WTC11 (cell line): ENCODE measurements around the gene CEP131.

ENCODE experiments used
- ATF1 ChIP-seq: sonication (generic); formaldehyde crosslinking; IDR thresholded peaks from 2 replicates; pipeline ENCODE4 v1.8.1; 2023; ENCODE audit warnings: mild to moderate bottlenecking, moderate library complexity, missing genetic modification reagents
- FOXP1 ChIP-seq: sonication (generic); formaldehyde crosslinking; IDR thresholded peaks from 2 replicates; pipeline ENCODE4 v1.8.0; 2022; ENCODE audit warnings: missing genetic modification reagents, mild to moderate bottlenecking, moderate library complexity, borderline replicate concordance
- IRF2 ChIP-seq: sonication (generic); formaldehyde crosslinking; IDR thresholded peaks from 2 replicates; pipeline ENCODE4 v1.8.0; 2022; ENCODE audit warnings: low read depth, missing genetic modification reagents, borderline replicate concordance
- NFE2L1 ChIP-seq: sonication (generic); formaldehyde crosslinking; IDR thresholded peaks from 2 replicates; pipeline ENCODE4 v1.8.1; 2023; ENCODE audit warnings: missing genetic modification reagents
- NR2C2 ChIP-seq: sonication (generic); formaldehyde crosslinking; IDR thresholded peaks from 2 replicates; pipeline ENCODE4 v1.8.0; 2022; ENCODE audit warnings: mild to moderate bottlenecking, missing genetic modification reagents
- SP1 ChIP-seq: sonication (generic); formaldehyde crosslinking; conservative IDR thresholded peaks from 2 replicates; pipeline ENCODE4 v1.8.1; 2022; ENCODE audit warnings: missing genetic modification reagents
- ZBTB21 ChIP-seq: sonication (generic); formaldehyde crosslinking; IDR thresholded peaks from 2 replicates; pipeline ENCODE4 v1.8.1; 2023; ENCODE audit warnings: mild to moderate bottlenecking, missing genetic modification reagents, borderline replicate concordance
- TF ChIP-seq, protein P1 (sequence below): fragments of 200-600 bp; IDR thresholded peaks from 2 replicates; pipeline ENCODE4 v1.8.0; 2022; ENCODE audit warnings: antibody characterized with exemption
- TF ChIP-seq, protein P2 (sequence below): sonication (generic); formaldehyde crosslinking; IDR thresholded peaks from 2 replicates; pipeline ENCODE4 v1.8.0; 2022; ENCODE audit warnings: missing genetic modification reagents
- TF ChIP-seq, protein P3 (sequence below): sonication (generic); formaldehyde crosslinking; IDR thresholded peaks from 2 replicates; pipeline ENCODE4 v1.8.1; 2023; ENCODE audit warnings: mild to moderate bottlenecking, moderate library complexity, missing genetic modification reagents
- TF ChIP-seq, protein P4 (sequence below): sonication (generic); formaldehyde crosslinking; conservative IDR thresholded peaks from 2 replicates; pipeline ENCODE4 v1.8.1; 2023; ENCODE audit warnings: mild to moderate bottlenecking, low read depth, missing genetic modification reagents, moderate library complexity
- TF ChIP-seq, protein P5 (sequence below): sonication (generic); formaldehyde crosslinking; IDR thresholded peaks from 2 replicates; pipeline ENCODE4 v1.8.0; 2022; ENCODE audit warnings: mild to moderate bottlenecking, missing genetic modification reagents
- TF ChIP-seq, protein P6 (sequence below): sonication (generic); formaldehyde crosslinking; IDR thresholded peaks from 2 replicates; pipeline ENCODE4 v1.8.1; 2022; ENCODE audit warnings: missing genetic modification reagents, borderline replicate concordance
- TF ChIP-seq, protein P7 (sequence below): sonication (generic); formaldehyde crosslinking; IDR thresholded peaks from 2 replicates; pipeline ENCODE4 v1.8.0; 2022; ENCODE audit warnings: mild to moderate bottlenecking, missing genetic modification reagents

DNA sequence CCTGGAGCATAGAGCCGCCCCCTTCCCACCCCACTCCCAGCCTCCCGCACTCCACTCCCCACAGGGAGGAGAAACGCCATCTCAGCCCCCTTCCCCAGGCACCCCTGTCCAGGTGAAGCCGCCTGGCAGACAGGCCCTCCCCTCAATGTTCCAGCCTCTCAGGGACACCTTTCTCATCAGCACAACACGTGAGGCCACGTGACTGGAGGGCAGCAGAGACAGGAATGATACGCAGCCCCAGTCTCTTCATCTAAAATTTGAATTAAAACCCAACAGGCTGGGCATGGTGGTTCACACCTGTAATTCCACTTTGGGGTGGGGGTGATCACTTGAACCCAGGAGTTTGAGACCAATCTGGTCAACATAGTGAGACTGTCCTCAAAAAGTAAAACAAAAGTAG, 36.6 kb downstream of the CEP131 start:
- TF ChIP-seq ATF1: no peak
- TF ChIP-seq, protein P1, sequence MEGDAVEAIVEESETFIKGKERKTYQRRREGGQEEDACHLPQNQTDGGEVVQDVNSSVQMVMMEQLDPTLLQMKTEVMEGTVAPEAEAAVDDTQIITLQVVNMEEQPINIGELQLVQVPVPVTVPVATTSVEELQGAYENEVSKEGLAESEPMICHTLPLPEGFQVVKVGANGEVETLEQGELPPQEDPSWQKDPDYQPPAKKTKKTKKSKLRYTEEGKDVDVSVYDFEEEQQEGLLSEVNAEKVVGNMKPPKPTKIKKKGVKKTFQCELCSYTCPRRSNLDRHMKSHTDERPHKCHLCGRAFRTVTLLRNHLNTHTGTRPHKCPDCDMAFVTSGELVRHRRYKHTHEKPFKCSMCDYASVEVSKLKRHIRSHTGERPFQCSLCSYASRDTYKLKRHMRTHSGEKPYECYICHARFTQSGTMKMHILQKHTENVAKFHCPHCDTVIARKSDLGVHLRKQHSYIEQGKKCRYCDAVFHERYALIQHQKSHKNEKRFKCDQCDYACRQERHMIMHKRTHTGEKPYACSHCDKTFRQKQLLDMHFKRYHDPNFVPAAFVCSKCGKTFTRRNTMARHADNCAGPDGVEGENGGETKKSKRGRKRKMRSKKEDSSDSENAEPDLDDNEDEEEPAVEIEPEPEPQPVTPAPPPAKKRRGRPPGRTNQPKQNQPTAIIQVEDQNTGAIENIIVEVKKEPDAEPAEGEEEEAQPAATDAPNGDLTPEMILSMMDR: no peak
- no peak for TF ChIP-seq IRF2 (CRISPR knock-in tag)
- TF ChIP-seq, protein P2, sequence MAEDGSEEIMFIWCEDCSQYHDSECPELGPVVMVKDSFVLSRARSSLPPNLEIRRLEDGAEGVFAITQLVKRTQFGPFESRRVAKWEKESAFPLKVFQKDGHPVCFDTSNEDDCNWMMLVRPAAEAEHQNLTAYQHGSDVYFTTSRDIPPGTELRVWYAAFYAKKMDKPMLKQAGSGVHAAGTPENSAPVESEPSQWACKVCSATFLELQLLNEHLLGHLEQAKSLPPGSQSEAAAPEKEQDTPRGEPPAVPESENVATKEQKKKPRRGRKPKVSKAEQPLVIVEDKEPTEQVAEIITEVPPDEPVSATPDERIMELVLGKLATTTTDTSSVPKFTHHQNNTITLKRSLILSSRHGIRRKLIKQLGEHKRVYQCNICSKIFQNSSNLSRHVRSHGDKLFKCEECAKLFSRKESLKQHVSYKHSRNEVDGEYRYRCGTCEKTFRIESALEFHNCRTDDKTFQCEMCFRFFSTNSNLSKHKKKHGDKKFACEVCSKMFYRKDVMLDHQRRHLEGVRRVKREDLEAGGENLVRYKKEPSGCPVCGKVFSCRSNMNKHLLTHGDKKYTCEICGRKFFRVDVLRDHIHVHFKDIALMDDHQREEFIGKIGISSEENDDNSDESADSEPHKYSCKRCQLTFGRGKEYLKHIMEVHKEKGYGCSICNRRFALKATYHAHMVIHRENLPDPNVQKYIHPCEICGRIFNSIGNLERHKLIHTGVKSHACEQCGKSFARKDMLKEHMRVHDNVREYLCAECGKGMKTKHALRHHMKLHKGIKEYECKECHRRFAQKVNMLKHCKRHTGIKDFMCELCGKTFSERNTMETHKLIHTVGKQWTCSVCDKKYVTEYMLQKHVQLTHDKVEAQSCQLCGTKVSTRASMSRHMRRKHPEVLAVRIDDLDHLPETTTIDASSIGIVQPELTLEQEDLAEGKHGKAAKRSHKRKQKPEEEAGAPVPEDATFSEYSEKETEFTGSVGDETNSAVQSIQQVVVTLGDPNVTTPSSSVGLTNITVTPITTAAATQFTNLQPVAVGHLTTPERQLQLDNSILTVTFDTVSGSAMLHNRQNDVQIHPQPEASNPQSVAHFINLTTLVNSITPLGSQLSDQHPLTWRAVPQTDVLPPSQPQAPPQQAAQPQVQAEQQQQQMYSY (CRISPR knock-in tag): no peak
- no peak for TF ChIP-seq FOXP1 (CRISPR knock-in tag)
- TF ChIP-seq, protein P3, sequence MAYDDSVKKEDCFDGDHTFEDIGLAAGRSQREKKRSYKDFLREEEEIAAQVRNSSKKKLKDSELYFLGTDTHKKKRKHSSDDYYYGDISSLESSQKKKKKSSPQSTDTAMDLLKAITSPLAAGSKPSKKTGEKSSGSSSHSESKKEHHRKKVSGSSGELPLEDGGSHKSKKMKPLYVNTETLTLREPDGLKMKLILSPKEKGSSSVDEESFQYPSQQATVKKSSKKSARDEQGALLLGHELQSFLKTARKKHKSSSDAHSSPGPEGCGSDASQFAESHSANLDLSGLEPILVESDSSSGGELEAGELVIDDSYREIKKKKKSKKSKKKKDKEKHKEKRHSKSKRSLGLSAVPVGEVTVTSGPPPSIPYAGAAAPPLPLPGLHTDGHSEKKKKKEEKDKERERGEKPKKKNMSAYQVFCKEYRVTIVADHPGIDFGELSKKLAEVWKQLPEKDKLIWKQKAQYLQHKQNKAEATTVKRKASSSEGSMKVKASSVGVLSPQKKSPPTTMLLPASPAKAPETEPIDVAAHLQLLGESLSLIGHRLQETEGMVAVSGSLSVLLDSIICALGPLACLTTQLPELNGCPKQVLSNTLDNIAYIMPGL (CRISPR knock-in tag): no peak
- TF ChIP-seq, protein P4, sequence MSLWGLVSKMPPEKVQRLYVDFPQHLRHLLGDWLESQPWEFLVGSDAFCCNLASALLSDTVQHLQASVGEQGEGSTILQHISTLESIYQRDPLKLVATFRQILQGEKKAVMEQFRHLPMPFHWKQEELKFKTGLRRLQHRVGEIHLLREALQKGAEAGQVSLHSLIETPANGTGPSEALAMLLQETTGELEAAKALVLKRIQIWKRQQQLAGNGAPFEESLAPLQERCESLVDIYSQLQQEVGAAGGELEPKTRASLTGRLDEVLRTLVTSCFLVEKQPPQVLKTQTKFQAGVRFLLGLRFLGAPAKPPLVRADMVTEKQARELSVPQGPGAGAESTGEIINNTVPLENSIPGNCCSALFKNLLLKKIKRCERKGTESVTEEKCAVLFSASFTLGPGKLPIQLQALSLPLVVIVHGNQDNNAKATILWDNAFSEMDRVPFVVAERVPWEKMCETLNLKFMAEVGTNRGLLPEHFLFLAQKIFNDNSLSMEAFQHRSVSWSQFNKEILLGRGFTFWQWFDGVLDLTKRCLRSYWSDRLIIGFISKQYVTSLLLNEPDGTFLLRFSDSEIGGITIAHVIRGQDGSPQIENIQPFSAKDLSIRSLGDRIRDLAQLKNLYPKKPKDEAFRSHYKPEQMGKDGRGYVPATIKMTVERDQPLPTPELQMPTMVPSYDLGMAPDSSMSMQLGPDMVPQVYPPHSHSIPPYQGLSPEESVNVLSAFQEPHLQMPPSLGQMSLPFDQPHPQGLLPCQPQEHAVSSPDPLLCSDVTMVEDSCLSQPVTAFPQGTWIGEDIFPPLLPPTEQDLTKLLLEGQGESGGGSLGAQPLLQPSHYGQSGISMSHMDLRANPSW (CRISPR knock-in tag): no peak
- TF ChIP-seq ZBTB21: no peak
- TF ChIP-seq, protein P5, sequence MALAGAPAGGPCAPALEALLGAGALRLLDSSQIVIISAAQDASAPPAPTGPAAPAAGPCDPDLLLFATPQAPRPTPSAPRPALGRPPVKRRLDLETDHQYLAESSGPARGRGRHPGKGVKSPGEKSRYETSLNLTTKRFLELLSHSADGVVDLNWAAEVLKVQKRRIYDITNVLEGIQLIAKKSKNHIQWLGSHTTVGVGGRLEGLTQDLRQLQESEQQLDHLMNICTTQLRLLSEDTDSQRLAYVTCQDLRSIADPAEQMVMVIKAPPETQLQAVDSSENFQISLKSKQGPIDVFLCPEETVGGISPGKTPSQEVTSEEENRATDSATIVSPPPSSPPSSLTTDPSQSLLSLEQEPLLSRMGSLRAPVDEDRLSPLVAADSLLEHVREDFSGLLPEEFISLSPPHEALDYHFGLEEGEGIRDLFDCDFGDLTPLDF (CRISPR knock-in tag): no peak
- no peak for TF ChIP-seq NFE2L1 (CRISPR knock-in tag)
- TF ChIP-seq, protein P6, sequence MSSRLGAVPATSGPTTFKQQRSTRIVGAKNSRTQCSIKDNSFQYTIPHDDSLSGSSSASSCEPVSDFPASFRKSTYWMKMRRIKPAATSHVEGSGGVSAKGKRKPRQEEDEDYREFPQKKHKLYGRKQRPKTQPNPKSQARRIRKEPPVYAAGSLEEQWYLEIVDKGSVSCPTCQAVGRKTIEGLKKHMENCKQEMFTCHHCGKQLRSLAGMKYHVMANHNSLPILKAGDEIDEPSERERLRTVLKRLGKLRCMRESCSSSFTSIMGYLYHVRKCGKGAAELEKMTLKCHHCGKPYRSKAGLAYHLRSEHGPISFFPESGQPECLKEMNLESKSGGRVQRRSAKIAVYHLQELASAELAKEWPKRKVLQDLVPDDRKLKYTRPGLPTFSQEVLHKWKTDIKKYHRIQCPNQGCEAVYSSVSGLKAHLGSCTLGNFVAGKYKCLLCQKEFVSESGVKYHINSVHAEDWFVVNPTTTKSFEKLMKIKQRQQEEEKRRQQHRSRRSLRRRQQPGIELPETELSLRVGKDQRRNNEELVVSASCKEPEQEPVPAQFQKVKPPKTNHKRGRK (CRISPR knock-in tag): no peak
- no peak for TF ChIP-seq SP1 (CRISPR knock-in tag)
- no peak for TF ChIP-seq NR2C2
- TF ChIP-seq, protein P7, sequence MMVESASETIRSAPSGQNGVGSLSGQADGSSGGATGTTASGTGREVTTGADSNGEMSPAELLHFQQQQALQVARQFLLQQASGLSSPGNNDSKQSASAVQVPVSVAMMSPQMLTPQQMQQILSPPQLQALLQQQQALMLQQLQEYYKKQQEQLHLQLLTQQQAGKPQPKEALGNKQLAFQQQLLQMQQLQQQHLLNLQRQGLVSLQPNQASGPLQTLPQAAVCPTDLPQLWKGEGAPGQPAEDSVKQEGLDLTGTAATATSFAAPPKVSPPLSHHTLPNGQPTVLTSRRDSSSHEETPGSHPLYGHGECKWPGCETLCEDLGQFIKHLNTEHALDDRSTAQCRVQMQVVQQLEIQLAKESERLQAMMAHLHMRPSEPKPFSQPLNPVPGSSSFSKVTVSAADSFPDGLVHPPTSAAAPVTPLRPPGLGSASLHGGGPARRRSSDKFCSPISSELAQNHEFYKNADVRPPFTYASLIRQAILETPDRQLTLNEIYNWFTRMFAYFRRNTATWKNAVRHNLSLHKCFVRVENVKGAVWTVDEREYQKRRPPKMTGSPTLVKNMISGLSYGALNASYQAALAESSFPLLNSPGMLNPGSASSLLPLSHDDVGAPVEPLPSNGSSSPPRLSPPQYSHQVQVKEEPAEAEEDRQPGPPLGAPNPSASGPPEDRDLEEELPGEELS (CRISPR knock-in tag): no peak
